Muscle of back (tissue), 11 donors: ENCODE data around the gene TUBB8B. TPM values are rescaled to one million over a fixed set of nuclear protein-coding genes. Genes with fewer than 3 reads are reported as not detected.
"Not testable (repeated sequence)": the region's sequence is repeated elsewhere in the genome, so short reads cannot be mapped to it uniquely, and the experiment has no call there.

Source experiments
- DNase-seq, 3 donors: peaks; one replicate each; pipeline versions ENCODE4 v3.0.0 to v3.0.0-alpha.2; 2013
- polyA plus RNA-seq, 10 donors: library from polyadenylated mRNA; unstranded; fragments of 120-200 nt; gene quantifications; one replicate each; pipeline ENCODE4 v1.2.1, GENCODE V29; 2013; ENCODE audit not compliant: insufficient read length in 10 of 10

Gene TUBB8B
- polyA plus RNA-seq, 10 donors = 0.27 TPM; not detected in 9

DNA sequence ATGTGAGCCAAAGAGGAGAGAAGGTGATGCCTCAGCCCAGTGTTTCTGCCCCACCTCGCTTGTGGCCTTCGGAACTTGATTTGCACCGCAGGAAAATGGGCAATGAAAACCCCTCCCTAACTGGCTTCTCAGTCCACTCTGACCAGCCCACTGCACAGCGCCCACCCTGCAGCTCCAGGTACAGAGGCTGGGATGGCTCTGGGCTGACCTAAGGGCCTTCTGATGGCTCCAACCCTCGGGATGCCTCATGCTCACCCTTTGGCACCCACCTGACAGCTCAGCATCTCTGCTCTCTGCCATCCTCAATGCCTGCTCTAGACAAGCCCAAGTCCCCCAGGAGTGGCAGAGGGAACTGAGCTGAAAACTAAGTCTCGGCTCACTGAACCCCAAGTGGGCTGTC lies 36.2 kb downstream of the TUBB8B start:
- not testable (repeated sequence) for DNase-seq

DNA sequence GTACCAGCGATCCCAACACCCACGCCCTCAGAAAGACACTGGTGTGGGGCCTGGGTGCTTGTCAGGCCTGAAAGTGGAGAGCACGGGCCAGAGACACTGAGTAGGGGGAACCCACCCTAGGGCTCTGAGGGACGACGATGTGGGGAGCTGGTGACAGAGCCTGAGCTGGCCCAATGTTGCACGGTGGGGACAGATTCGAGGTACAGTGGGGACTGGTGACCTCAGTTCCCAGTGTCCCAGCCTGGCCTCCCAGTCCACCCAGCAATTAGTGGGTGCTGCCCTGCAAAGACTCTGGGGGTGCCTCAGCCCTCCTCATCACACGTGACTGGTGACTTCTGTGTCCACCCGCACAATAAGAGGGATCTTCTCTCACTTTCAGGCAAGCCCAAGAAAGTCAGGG lies 36.6 kb downstream of the TUBB8B start:
- not testable (repeated sequence) for DNase-seq

GRCh38 chr18:11383-12274 lies 37.8 kb downstream of the TUBB8B start:
- DNase-seq = not testable (repeated sequence)

DNA sequence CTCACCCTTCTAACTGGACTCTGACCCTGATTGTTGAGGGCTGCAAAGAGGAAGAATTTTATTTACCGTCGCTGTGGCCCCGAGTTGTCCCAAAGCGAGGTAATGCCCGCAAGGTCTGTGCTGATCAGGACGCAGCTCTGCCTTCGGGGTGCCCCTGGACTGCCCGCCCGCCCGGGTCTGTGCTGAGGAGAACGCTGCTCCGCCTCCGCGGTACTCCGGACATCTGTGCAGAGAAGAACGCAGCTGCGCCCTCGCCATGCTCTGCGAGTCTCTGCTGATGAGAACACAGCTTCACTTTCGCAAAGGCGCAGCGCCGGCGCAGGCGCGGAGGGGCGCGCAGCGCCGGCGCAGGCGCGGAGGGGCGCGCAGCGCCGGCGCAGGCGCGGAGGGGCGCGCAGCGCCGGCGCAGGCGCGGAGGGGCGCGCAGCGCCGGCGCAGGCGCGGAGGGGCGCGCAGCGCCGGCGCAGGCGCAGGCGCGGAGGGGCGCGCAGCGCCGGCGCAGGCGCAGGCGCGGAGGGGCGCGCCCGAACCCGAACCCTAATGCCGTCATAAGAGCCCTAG lies 38.7 kb downstream of the TUBB8B start:
- not testable (repeated sequence) for DNase-seq

GRCh38 chr18:9937-10336 lies 39.5 kb downstream of the TUBB8B start:
- peak in 2 of 3 donors; percentile 7 to 16 for DNase-seq

Other genes starting within 250 kb of the TUBB8B start
- gene USP14, start 108.9 kb upstream of the TUBB8B start, polyA plus RNA-seq = 10 to 100 TPM; 50.3 to 71.9 (median 58.0) TPM
- gene THOC1, start 218.4 kb upstream of the TUBB8B start, polyA plus RNA-seq = 10 to 100 TPM; 25.8 to 72.0 (median 37.4) TPM